Bronchial smooth muscle cell (primary cell): ENCODE data around the gene KCNMA1. TPM values are rescaled to one million over a fixed set of nuclear protein-coding genes. Genes with fewer than 3 reads are reported as not detected.

ENCODE experiments used
- total RNA-seq: library from RNA; depleted of rRNA; stranded (reverse); fragments of >200 nt; gene quantifications from 2 replicates; pipeline ENCODE4 v1.2.1, GENCODE V29; 2014

Gene KCNMA1
- 41.6 and 70.6 TPM in 2 replicates for total RNA-seq

GRCh38 chr10:77637532-77638320, at the start of gene KCNMA1:
TSS of gene KCNMA1 (minus strand) at chr10:77637808.

